Testis (tissue), 2 donors: Measurements from ENCODE around the gene RAB12.

Source experiments
- POLR2A ChIP-seq: fragments of 450-650 bp; IDR thresholded peaks from one replicate; pipeline ENCODE4 v1.6.1; 2017; ENCODE audit warnings: antibody characterized with exemption, mild to moderate bottlenecking, moderate library complexity
- TF ChIP-seq, protein P1 (sequence below), 3 experiments: fragments of 450-650 bp in 2 of 3; fragments of 200-600 bp in 1 of 3; sonication (generic) in 1 of 3; IDR thresholded peaks; one replicate each; pipeline ENCODE4 v1.5.1; 2016 to 2019; ENCODE audit warnings: antibody characterized with exemption in 3 of 3, mild to moderate bottlenecking in 2 of 3, moderate library complexity in 1 of 3

DNA sequence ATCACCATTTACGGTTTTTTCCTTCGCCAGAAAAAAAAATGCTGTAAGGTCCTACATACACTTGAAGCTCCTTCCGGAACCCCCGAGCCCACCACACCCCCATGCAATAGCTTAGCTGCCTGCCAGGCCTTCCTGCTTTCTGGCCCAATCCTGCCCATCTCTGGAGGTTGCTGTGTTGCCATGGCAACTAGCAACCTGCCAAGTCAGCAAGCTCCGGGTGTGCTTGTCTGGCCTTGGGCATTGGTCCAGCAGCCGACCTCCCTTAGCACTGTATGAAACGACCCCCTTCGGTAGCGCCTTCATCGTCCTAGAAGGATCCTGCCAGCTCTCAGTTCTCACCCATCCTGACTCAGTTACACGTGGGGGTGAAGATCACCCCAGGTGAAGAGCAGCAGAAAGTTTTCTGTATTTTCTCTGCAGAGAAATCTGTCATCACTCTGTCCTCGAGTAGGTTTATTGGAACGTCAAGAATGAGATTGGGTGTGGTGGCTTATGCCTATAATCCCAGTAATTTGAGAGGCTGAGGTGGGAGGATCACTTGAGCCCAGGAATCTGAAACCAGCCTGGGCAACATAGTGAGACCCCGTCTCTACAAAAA, 48.7 kb downstream of the RAB12 start:
- TF ChIP-seq, protein P1, sequence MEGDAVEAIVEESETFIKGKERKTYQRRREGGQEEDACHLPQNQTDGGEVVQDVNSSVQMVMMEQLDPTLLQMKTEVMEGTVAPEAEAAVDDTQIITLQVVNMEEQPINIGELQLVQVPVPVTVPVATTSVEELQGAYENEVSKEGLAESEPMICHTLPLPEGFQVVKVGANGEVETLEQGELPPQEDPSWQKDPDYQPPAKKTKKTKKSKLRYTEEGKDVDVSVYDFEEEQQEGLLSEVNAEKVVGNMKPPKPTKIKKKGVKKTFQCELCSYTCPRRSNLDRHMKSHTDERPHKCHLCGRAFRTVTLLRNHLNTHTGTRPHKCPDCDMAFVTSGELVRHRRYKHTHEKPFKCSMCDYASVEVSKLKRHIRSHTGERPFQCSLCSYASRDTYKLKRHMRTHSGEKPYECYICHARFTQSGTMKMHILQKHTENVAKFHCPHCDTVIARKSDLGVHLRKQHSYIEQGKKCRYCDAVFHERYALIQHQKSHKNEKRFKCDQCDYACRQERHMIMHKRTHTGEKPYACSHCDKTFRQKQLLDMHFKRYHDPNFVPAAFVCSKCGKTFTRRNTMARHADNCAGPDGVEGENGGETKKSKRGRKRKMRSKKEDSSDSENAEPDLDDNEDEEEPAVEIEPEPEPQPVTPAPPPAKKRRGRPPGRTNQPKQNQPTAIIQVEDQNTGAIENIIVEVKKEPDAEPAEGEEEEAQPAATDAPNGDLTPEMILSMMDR (IDR thresholded peaks at IDR 0.05) = no peak
- TF ChIP-seq POLR2A = no peak
